Measurements from ENCODE around the gene ABHD15. TPM values are rescaled to one million over a fixed set of nuclear protein-coding genes. Genes with fewer than 3 reads are reported as not detected.
A peak's percentile ranks its signal among the peaks of the same experiment; 100 is the strongest.

The ABHD15 gene
- total and polyA plus RNA-seq, 9 of the 15 experiments (the other 6 are each of a cell fraction or from before 2014, with no cell fraction given), result 0.85 to 4.2 (median 2.1) TPM

- TF ChIP-seq SFPQ (IDR thresholded peaks at IDR 0.05; ENCODE audit: low read depth, low read length) (no peak), ELF1 (tag; IDR thresholded peaks at IDR 0.05) (no peak), ZNF398 (CRISPR knock-in tag; IDR thresholded peaks at IDR 0.05) (no peak), ELK3 (CRISPR knock-in tag; IDR thresholded peaks at IDR 0.05) (no peak), CUX1 (CRISPR knock-in tag; IDR thresholded peaks at IDR 0.05) (no peak), KAT7 (CRISPR knock-in tag; IDR thresholded peaks at IDR 0.05; ENCODE audit: borderline replicate concordance) (no peak), TFAP4 (CRISPR knock-in tag; IDR thresholded peaks at IDR 0.05; ENCODE audit: borderline replicate concordance) (peak; percentile 94), ZNF444 (CRISPR knock-in tag; IDR thresholded peaks at IDR 0.05) (no peak), SPI1 (IDR thresholded peaks at IDR 0.05; ENCODE audit: borderline replicate concordance, low read depth, low read length) (peak; percentile 39; the same call in 1 of the 2 replicates), SMARCA4 (IDR thresholded peaks at IDR 0.05) (no peak; the same call in 1 of the 2 replicates), ZC3H11A (IDR thresholded peaks at IDR 0.05; ENCODE audit: low read depth, low read length) (no peak), MCM3 (IDR thresholded peaks at IDR 0.05) (no peak), MXI1 (IDR thresholded peaks at IDR 0.05; ENCODE audit: low read depth, low read length) (peak; percentile 20; the same call in 1 of the 2 replicates), TEAD1 (CRISPR knock-in tag; IDR thresholded peaks at IDR 0.05) (no peak; a peak in 1 of 4 replicates), ZNF23 (CRISPR knock-in tag; IDR thresholded peaks at IDR 0.05) (no peak)
These were observed 25.1 kb upstream of the ABHD15 start (continued) for GRCh38 chr17:29591737-29592608.
